ENCODE measurements around the gene EXOC1. TPM values are rescaled to one million over a fixed set of nuclear protein-coding genes. Genes with fewer than 3 reads are reported as not detected.

Gene EXOC1
- total and polyA plus RNA-seq, 4 donors: 4.2 to 18.0 (median 8.5) TPM

DNA sequence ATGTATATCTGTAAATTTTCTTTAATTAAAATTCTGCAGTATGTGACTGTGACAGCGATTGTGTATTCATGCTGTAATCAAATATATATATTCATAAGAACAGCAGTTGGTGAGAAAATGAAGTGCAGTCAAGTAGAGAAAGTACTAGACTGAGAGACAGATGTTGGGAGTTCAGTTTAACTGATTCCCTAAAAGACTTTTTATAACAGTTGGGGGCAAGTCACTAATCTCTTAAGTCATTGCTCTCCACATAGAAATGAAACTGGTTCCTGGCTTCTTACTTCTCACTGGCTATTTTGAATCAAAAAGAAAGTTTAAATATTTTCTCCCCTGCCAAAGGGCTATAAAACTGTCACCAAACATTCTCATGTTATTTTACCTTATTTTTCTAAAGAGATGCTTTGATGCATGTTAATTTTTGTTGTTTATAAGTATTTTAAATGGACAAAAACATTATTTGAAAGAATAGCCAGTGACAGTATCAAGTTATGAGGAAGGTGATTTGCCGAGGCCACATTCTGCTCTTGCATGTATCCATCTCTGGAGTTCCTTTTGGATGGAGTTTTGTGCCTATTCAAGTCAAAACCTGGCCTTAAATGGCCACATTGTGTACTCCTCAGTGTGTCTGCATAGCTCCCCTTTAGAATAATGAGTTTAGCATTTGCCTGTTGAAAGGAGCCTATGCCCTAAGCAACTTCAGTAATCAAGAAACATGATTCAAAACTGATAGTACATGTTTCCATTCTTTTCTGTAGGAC, 30.8 kb downstream of the EXOC1 start:
- no peak overlapping the region for H3K4me3 ChIP-seq (ENCODE audit: low read depth in 1 of 3, low read length in 3 of 3)
- H3K27me3 ChIP-seq (ENCODE audit: control insufficient read depth in 4 of 4, insufficient read depth in 4 of 4, low read length in 3 of 4): no peaks in the 10 kb centered on the region
- H3K27ac ChIP-seq (ENCODE audit: low read depth in 1 of 2, low read length in 2 of 2): no peak overlapping the region
- H3K9ac ChIP-seq (ENCODE audit: low read depth in 1 of 2, low read length in 2 of 2): no peak overlapping the region
- no peaks in the 10 kb centered on the region for H3K4me1 ChIP-seq (ENCODE audit: control insufficient read depth in 4 of 4, insufficient read depth in 4 of 4, low read length in 3 of 4)
- H3K9me3 ChIP-seq (ENCODE audit: control insufficient read depth in 4 of 4, low read length in 3 of 4): no peaks in the 10 kb centered on the region
- TF ChIP-seq FOXA1 (IDR thresholded peaks at IDR 0.05): no peak
- TF ChIP-seq HNF4A (conservative IDR thresholded peaks at IDR 0.05): no peak
- TF ChIP-seq, protein P1, sequence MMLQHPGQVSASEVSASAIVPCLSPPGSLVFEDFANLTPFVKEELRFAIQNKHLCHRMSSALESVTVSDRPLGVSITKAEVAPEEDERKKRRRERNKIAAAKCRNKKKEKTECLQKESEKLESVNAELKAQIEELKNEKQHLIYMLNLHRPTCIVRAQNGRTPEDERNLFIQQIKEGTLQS (IDR thresholded peaks at IDR 0.05): no peak
- no peak for TF ChIP-seq SP1 (IDR thresholded peaks at IDR 0.05)
- 89% methylated on average over 2 of the region's 2 CpGs for WGBS
- DNase-seq (ENCODE audit: low spot score): no peak
- peaks cover 3 to 21% (median 17%) of the 10 kb centered on the region in 4 donors for H3K36me3 ChIP-seq (ENCODE audit: control insufficient read depth in 4 of 4, insufficient read depth in 3 of 4, low read depth in 1 of 4, low read length in 3 of 4)

DNA sequence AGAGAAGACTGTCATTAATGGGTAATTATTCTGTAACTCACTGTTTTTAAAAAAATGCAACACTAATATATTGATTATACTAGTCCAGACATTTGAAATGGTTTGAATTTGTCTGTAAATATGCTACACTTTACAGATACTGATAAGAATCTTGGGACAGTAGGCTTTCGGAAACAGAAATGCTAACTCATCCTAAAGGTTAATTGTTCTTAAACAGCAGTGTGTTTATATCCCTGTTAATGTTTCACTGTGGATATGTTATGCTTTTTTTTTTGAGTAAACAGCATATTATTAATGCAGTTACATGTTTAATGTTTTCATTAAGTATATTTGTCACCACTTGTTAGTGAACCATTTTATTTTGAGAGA, 31.4 kb downstream of the EXOC1 start:
- WGBS: 91% methylated on average over 1 of the region's 1 CpG

DNA sequence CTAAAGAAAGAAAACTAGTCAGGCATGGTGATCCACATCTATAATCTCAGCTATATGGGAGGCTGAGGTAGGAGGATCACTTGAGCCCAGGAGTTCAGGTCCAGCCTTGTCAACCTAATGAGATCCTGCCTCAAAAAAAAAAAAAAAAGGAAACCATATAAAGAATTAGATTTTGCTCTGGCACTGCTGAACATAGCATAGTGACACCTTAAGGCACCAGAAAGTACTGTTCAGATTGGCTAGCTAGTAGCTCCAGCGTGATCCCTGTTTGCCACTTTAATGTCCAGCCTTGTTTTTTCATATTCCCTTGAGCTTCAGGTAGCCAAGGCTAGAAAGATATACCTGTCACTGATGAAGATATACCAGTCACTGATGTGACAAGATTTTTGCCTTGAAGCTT, 34.1 kb downstream of the EXOC1 start:
- no peaks in the 10 kb centered on the region for H3K4me1 ChIP-seq (ENCODE audit: control insufficient read depth in 4 of 4, insufficient read depth in 4 of 4, low read length in 3 of 4)
- H3K27ac ChIP-seq (ENCODE audit: low read depth in 1 of 2, low read length in 2 of 2): no peak overlapping the region
- TF ChIP-seq, protein P2, sequence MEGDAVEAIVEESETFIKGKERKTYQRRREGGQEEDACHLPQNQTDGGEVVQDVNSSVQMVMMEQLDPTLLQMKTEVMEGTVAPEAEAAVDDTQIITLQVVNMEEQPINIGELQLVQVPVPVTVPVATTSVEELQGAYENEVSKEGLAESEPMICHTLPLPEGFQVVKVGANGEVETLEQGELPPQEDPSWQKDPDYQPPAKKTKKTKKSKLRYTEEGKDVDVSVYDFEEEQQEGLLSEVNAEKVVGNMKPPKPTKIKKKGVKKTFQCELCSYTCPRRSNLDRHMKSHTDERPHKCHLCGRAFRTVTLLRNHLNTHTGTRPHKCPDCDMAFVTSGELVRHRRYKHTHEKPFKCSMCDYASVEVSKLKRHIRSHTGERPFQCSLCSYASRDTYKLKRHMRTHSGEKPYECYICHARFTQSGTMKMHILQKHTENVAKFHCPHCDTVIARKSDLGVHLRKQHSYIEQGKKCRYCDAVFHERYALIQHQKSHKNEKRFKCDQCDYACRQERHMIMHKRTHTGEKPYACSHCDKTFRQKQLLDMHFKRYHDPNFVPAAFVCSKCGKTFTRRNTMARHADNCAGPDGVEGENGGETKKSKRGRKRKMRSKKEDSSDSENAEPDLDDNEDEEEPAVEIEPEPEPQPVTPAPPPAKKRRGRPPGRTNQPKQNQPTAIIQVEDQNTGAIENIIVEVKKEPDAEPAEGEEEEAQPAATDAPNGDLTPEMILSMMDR (IDR thresholded peaks at IDR 0.05; ENCODE audit: low read depth, low read length, missing input control): no peak
- no peak for TF ChIP-seq RXRA (IDR thresholded peaks at IDR 0.05)
- TF ChIP-seq, protein P1 (IDR thresholded peaks at IDR 0.05): no peak
- TF ChIP-seq, protein P3, sequence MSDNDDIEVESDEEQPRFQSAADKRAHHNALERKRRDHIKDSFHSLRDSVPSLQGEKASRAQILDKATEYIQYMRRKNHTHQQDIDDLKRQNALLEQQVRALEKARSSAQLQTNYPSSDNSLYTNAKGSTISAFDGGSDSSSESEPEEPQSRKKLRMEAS (IDR thresholded peaks at IDR 0.05): no peak
- 89% methylated on average over 1 of the region's 1 CpG for WGBS
- H3K27me3 ChIP-seq (ENCODE audit: control insufficient read depth in 4 of 4, insufficient read depth in 4 of 4, low read length in 3 of 4): no peaks in the 10 kb centered on the region
- no peak overlapping the region for H3K9ac ChIP-seq (ENCODE audit: low read depth in 1 of 2, low read length in 2 of 2)
- H3K36me3 ChIP-seq (ENCODE audit: control insufficient read depth in 4 of 4, insufficient read depth in 3 of 4, low read depth in 1 of 4, low read length in 3 of 4): peaks cover 0 to 4% (median 2%) of the 10 kb centered on the region in 4 donors
- no peak for DNase-seq (ENCODE audit: low spot score)
- H3K4me3 ChIP-seq (ENCODE audit: low read depth in 1 of 3, low read length in 3 of 3): no peak overlapping the region
- no peaks in the 10 kb centered on the region for H3K9me3 ChIP-seq (ENCODE audit: control insufficient read depth in 4 of 4, low read length in 3 of 4)

More for the DNA sequence above, 31.4 kb downstream of the EXOC1 start:
- peaks cover 3 to 19% (median 13%) of the 10 kb centered on the region in 4 donors for H3K36me3 ChIP-seq (ENCODE audit: control insufficient read depth in 4 of 4, insufficient read depth in 3 of 4, low read depth in 1 of 4, low read length in 3 of 4)
- H3K27ac ChIP-seq (ENCODE audit: low read depth in 1 of 2, low read length in 2 of 2): no peak overlapping the region
- H3K9me3 ChIP-seq (ENCODE audit: control insufficient read depth in 4 of 4, low read length in 3 of 4): no peaks in the 10 kb centered on the region
- TF ChIP-seq FOXA1 (IDR thresholded peaks at IDR 0.05): no peak
- no peak for TF ChIP-seq JUND (IDR thresholded peaks at IDR 0.05)
- no peak for TF ChIP-seq SP1 (IDR thresholded peaks at IDR 0.05)
- H3K4me1 ChIP-seq (ENCODE audit: control insufficient read depth in 4 of 4, insufficient read depth in 4 of 4, low read length in 3 of 4): no peaks in the 10 kb centered on the region
- H3K4me3 ChIP-seq (ENCODE audit: low read depth in 1 of 3, low read length in 3 of 3): no peak overlapping the region
- no peak overlapping the region for H3K9ac ChIP-seq (ENCODE audit: low read depth in 1 of 2, low read length in 2 of 2)
- no peak for DNase-seq (ENCODE audit: low spot score)
- no peaks in the 10 kb centered on the region for H3K27me3 ChIP-seq (ENCODE audit: control insufficient read depth in 4 of 4, insufficient read depth in 4 of 4, low read length in 3 of 4)

DNA sequence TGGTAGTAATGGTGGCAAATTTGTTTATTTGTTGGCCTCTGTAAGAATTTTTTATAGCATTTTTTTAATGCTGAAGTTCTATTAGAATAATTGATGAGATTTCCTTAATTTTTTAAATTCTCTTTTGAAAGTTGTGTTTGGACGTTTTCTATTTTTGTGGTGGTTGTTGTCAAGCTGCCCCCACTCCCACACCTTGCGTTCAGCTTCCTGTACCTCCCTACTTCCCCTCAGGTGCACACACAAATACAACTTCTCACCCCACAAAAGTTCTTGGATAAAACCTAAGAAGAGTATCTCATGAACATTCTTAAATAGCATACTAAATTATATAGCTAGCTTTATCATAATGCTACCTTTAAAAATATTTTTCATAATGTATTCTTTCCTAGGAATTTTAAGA, 38.7 kb downstream of the EXOC1 start:
- no peaks in the 10 kb centered on the region for H3K27me3 ChIP-seq (ENCODE audit: control insufficient read depth in 4 of 4, insufficient read depth in 4 of 4, low read length in 3 of 4)
- H3K9me3 ChIP-seq (ENCODE audit: control insufficient read depth in 4 of 4, low read length in 3 of 4): no peaks in the 10 kb centered on the region
- peaks cover 0 to 21% (median 8%) of the 10 kb centered on the region in 4 donors for H3K36me3 ChIP-seq (ENCODE audit: control insufficient read depth in 4 of 4, insufficient read depth in 3 of 4, low read depth in 1 of 4, low read length in 3 of 4)
- no peak overlapping the region for H3K27ac ChIP-seq (ENCODE audit: low read depth in 1 of 2, low read length in 2 of 2)
- H3K4me1 ChIP-seq (ENCODE audit: control insufficient read depth in 4 of 4, insufficient read depth in 4 of 4, low read length in 3 of 4): no peaks in the 10 kb centered on the region
- no peak for DNase-seq (ENCODE audit: low spot score)
- H3K4me3 ChIP-seq (ENCODE audit: low read depth in 1 of 3, low read length in 3 of 3): no peak overlapping the region
- H3K9ac ChIP-seq (ENCODE audit: low read depth in 1 of 2, low read length in 2 of 2): no peak overlapping the region
- WGBS: 76% methylated on average over 2 of the region's 2 CpGs
- TF ChIP-seq, protein P4, sequence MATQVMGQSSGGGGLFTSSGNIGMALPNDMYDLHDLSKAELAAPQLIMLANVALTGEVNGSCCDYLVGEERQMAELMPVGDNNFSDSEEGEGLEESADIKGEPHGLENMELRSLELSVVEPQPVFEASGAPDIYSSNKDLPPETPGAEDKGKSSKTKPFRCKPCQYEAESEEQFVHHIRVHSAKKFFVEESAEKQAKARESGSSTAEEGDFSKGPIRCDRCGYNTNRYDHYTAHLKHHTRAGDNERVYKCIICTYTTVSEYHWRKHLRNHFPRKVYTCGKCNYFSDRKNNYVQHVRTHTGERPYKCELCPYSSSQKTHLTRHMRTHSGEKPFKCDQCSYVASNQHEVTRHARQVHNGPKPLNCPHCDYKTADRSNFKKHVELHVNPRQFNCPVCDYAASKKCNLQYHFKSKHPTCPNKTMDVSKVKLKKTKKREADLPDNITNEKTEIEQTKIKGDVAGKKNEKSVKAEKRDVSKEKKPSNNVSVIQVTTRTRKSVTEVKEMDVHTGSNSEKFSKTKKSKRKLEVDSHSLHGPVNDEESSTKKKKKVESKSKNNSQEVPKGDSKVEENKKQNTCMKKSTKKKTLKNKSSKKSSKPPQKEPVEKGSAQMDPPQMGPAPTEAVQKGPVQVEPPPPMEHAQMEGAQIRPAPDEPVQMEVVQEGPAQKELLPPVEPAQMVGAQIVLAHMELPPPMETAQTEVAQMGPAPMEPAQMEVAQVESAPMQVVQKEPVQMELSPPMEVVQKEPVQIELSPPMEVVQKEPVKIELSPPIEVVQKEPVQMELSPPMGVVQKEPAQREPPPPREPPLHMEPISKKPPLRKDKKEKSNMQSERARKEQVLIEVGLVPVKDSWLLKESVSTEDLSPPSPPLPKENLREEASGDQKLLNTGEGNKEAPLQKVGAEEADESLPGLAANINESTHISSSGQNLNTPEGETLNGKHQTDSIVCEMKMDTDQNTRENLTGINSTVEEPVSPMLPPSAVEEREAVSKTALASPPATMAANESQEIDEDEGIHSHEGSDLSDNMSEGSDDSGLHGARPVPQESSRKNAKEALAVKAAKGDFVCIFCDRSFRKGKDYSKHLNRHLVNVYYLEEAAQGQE (IDR thresholded peaks at IDR 0.05): no peak
- TF ChIP-seq RXRA (IDR thresholded peaks at IDR 0.05) (no peak), JUND (IDR thresholded peaks at IDR 0.05) (no peak), YY1 (IDR thresholded peaks at IDR 0.05) (no peak), HNF4G (IDR thresholded peaks at IDR 0.05) (no peak), HNF4A (conservative IDR thresholded peaks at IDR 0.05) (no peak), RAD21 (IDR thresholded peaks at IDR 0.05) (no peak)
- TF ChIP-seq, protein P2 (IDR thresholded peaks at IDR 0.05; ENCODE audit: low read depth, low read length, missing input control): no peak
- TF ChIP-seq, protein P3 (IDR thresholded peaks at IDR 0.05): no peak

Data from liver (tissue), 9 donors.